Adrenal gland (tissue), 5 donors: ENCODE measurements around the gene PRX.

Experiments
- CTCF ChIP-seq, 6 experiments: fragments of 450-650 bp in 4 of 6; fragments of 200-600 bp in 2 of 6; sonication (generic) in 1 of 6; IDR thresholded peaks; 1 replicate in 5 of 6; 2 replicates in 1 of 6; pipeline versions ENCODE4 v1.5.1 to v1.8.0; 2016 to 2021; ENCODE audit warnings: antibody characterized with exemption in 6 of 6, mild to moderate bottlenecking in 2 of 6, moderate library complexity in 1 of 6
- POLR2A ChIP-seq, 2 donors: fragments of 450-650 bp; IDR thresholded peaks; one replicate each; pipeline ENCODE4 v1.6.1; 2017; ENCODE audit warnings: antibody characterized with exemption in 2 of 2, mild to moderate bottlenecking in 2 of 2, moderate library complexity in 1 of 2
- donor health status: DM: no; HTN: no; CAD: no.

GRCh38 chr19:40423938-40424337 is 10.8 kb upstream of the PRX start:
- TF ChIP-seq CTCF (IDR thresholded peaks at IDR 0.05), result no peak
- no peak for TF ChIP-seq POLR2A (IDR thresholded peaks at IDR 0.05)
